GM23248 (cell line): ENCODE measurements around the gene MT1B. TPM values are rescaled to one million over a fixed set of nuclear protein-coding genes. Genes with fewer than 3 reads are reported as not detected.
"Not testable (repeated sequence)": the region's sequence is repeated elsewhere in the genome, so short reads cannot be mapped to it uniquely, and the experiment has no call there.

Experiments
- DNase-seq: peaks from one replicate; pipeline ENCODE4 v3.0.0-alpha.2; 2015
- H2AFZ ChIP-seq: fragments of 200-600 bp; sonication (generic); 2 replicates; pipeline ENCODE4 v1.6.1; 2016; ENCODE audit warnings: antibody characterized with exemption
- H3F3A ChIP-seq: fragments of 200-600 bp; sonication (generic); 2 replicates; pipeline ENCODE4 v1.6.1; 2016; ENCODE audit warnings: mild to moderate bottlenecking, antibody characterized with exemption, mixed run types; ENCODE audit not compliant: insufficient read depth
- H3K27ac ChIP-seq: fragments of 200-600 bp; sonication (generic); 2 replicates; pipeline ENCODE4 v1.5.1; 2016; ENCODE audit warnings: mild to moderate bottlenecking
- H3K27me3 ChIP-seq: fragments of 200-600 bp; sonication (generic); replicated peaks from 2 replicates; pipeline ENCODE4 v1.6.1; 2016; ENCODE audit warnings: mild to moderate bottlenecking; ENCODE audit not compliant: insufficient read depth
- H3K36me3 ChIP-seq: fragments of 200-600 bp; sonication (generic); 2 replicates; pipeline ENCODE4 v1.6.1; 2016; ENCODE audit warnings: low read depth, mild to moderate bottlenecking
- H3K4me1 ChIP-seq: fragments of 200-600 bp; sonication (generic); 2 replicates; pipeline ENCODE4 v1.6.1; 2016; ENCODE audit warnings: mild to moderate bottlenecking; ENCODE audit not compliant: insufficient read depth
- H3K4me2 ChIP-seq: fragments of 200-600 bp; sonication (generic); one replicate; pipeline ENCODE4 v1.6.1; 2016; ENCODE audit warnings: mild to moderate bottlenecking; ENCODE audit not compliant: unreplicated experiment
- H3K4me3 ChIP-seq: fragments of 200-600 bp; sonication (generic); 2 replicates; pipeline ENCODE4 v1.5.1; 2016; ENCODE audit warnings: mild to moderate bottlenecking
- H3K79me2 ChIP-seq: fragments of 200-600 bp; sonication (generic); 2 replicates; pipeline ENCODE4 v1.6.1; 2016; ENCODE audit warnings: mild to moderate bottlenecking; ENCODE audit not compliant: insufficient read depth
- H3K9ac ChIP-seq: fragments of 200-600 bp; sonication (generic); 2 replicates; pipeline ENCODE4 v1.6.1; 2016; ENCODE audit warnings: mild to moderate bottlenecking
- H3K9me2 ChIP-seq: fragments of 200-600 bp; sonication (generic); 2 replicates; pipeline ENCODE4 v1.6.1; 2016; ENCODE audit warnings: mixed run types, mild to moderate bottlenecking, moderate library complexity; ENCODE audit not compliant: insufficient read depth
- H3K9me3 ChIP-seq: fragments of 200-600 bp; sonication (generic); one replicate; pipeline ENCODE4 v1.6.1; 2017; ENCODE audit warnings: low read depth
- H4K20me1 ChIP-seq: fragments of 200-600 bp; sonication (generic); 2 replicates; pipeline ENCODE4 v1.6.0; 2016; ENCODE audit not compliant: insufficient read depth
- EZH2 ChIP-seq: fragments of 200-600 bp; sonication (generic); IDR thresholded peaks from 2 replicates; pipeline ENCODE4 v1.6.1; 2018; ENCODE audit warnings: antibody characterized with exemption, mild to moderate bottlenecking; ENCODE audit not compliant: insufficient read depth, poor library complexity, severe bottlenecking
- EZH2phosphoT487 ChIP-seq: fragments of 200-600 bp; sonication (generic); IDR thresholded peaks from 2 replicates; pipeline ENCODE4 v1.6.1; 2018; ENCODE audit warnings: antibody characterized with exemption, moderate library complexity, mild to moderate bottlenecking, low read depth; ENCODE audit not compliant: insufficient read depth
- WGBS, 2 experiments: methylation state at CpG; one replicate each; pipeline ENCODE4 v1.1.6; 2015 to 2017; ENCODE audit warnings: low lambda C conversion rate in 2 of 2, low coverage in 1 of 2; ENCODE audit errors: missing lambda C conversion rate in 2 of 2; 5-methylcytosine and 5-hydroxymethylcytosine counted together
- in situ Hi-C: fragments of 300-500 bp; cut with MboI; formaldehyde crosslinking; loops from 2 replicates; pipeline ENCODE4 v1.15.0; 2020
- polyA plus RNA-seq: library from polyadenylated mRNA; unstranded; fragments of >200 nt; fragmentation: Nextera tagmentation; extraction: Ambion mirVana; gene quantifications from 2 replicates; pipeline ENCODE4 v1.2.1, GENCODE V29; 2016
- total RNA-seq: library from RNA; depleted of rRNA; stranded (reverse); fragments of >200 nt; shearing (Covaris generic); gene quantifications from 2 replicates; pipeline ENCODE4 v1.2.3, GENCODE V29; 2014

MT1B gene
- total and polyA plus RNA-seq, 2 experiments from 2014 or later, result not detected

DNA sequence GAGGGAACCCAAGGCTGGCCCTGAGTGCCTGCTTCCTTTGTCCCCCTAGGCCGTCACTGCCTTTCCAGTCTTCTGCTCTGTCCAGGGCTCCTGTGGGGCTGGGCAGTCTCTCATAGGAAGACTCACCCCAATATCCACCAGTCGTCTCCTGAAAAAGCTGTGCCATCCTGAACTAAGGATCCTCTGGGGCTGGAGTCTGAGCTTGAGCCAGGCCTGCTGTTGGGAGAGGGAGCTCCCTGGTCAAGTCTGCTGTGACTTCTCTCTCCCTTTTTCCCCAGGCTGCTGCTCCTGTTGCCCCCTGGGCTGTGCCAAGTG lies 18.9 kb downstream of the MT1B start:
- Histone ChIP-seq H3K27ac (no peak overlapping the region), H4K20me1 (no peaks in the 10 kb centered on the region), H3K4me1 (no peaks in the 10 kb centered on the region), H3K79me2 (no peaks in the 10 kb centered on the region), H3K27me3 (peaks cover 30% of the 10 kb centered on the region), H3K4me3 (no peak overlapping the region), H3K9me3 (no peaks in the 10 kb centered on the region), H2AFZ (no peak overlapping the region), H3K9me2 (no peaks in the 10 kb centered on the region), H3K9ac (no peak overlapping the region), H3K36me3 (no peaks in the 10 kb centered on the region), H3F3A (no peaks in the 10 kb centered on the region), H3K4me2 (no peak overlapping the region)
- DNase-seq, result no peak
- 88 to 97% methylated on average over 2 of the region's 2 CpGs for WGBS, 2 experiments
- in situ Hi-C loops, result no loop called here
- TF ChIP-seq EZH2phosphoT487 (no peak), EZH2 (no peak)

GRCh38 chr16:56671691-56672090 lies 20.0 kb downstream of the MT1B start:
- DNase-seq, result peak; percentile 23
- WGBS, 2 experiments, result 49 to 61% methylated on average over 2 of the region's 2 CpGs
- in situ Hi-C loops, result not testable (repeated sequence)

DNA sequence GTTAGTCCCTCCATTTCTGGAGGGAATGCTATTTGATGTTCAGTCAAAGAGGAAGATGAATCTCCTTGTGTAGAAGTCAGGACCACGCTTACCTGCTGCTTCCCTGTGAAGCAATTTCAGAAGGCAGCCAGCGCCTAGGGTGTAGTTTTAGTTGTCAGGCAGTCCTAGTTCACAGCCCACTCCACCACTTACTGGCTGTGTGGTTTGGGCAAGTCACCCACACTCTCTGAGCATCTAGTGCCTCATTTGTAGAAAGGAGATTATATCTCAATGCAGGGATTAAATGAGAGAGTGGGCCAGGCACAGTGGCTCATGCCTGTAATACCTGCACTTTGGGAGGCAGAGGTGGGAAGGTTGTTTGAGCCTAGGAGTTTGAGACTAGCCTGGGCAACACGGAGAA lies 20.5 kb downstream of the MT1B start:
- H2AFZ ChIP-seq, H3K9me2 ChIP-seq, H4K20me1 ChIP-seq, H3K9me3 ChIP-seq, DNase-seq, H3K27ac ChIP-seq, H3K4me3 ChIP-seq, H3K4me1 ChIP-seq, H3K79me2 ChIP-seq, in situ Hi-C loops, H3K36me3 ChIP-seq, H3K4me2 ChIP-seq, H3F3A ChIP-seq, H3K9ac ChIP-seq: not testable (repeated sequence)
- peaks cover 30% of the 10 kb centered on the region for H3K27me3 ChIP-seq
- WGBS, 2 experiments, result 94% methylated on average over 3 of the region's 3 CpGs

More at GRCh38 chr16:56671691-56672090, 20.0 kb downstream of the MT1B start:
- not testable (repeated sequence) for H3K4me3 ChIP-seq, H3K4me1 ChIP-seq, H3K79me2 ChIP-seq, H3F3A ChIP-seq, H4K20me1 ChIP-seq, H3K9me2 ChIP-seq, H2AFZ ChIP-seq, H3K4me2 ChIP-seq, H3K36me3 ChIP-seq, H3K27ac ChIP-seq, H3K9me3 ChIP-seq, H3K9ac ChIP-seq
- H3K27me3 ChIP-seq, result peaks cover 30% of the 10 kb centered on the region

DNA sequence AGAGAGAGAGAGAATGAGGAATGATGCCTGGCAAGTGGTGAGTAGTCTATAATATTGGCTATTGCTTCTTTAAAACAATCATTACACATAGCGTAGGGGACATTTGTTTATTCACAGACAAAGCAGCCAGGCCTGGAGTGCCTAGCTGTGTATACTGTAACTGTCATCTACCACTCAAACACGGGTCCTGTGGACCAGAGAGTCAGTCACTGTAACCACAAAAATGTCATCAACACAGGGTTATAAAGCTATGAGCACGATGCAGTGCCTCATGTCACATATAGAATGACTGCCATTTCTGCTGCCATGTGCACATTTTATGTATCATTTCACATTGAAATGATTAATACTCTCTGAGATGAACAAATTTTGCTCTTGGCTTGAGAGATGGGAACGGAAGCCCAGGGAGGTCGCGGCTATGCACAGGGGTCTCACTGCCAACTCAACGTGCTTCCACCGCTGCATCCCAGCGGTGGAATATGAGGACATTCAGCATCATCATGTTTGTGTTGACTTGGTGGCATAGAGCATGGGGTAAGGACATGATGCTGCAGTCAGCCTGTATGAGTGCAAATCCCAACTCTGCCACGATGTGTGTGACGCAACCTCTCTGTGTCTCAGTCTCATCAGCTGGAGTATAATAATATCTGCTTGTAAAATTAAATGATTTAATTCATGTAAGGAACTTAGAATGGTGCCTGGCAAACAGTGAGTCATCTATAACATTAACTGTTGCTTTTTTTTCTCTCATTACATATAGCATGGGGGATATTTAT lies 21.3 kb downstream of the MT1B start:
- Histone ChIP-seq H3K4me3 (no peak overlapping the region), H3K36me3 (no peaks in the 10 kb centered on the region), H3K27me3 (peaks cover 22% of the 10 kb centered on the region), H2AFZ (no peak overlapping the region), H3K9me3 (no peaks in the 10 kb centered on the region), H3K4me1 (no peaks in the 10 kb centered on the region), H3F3A (no peaks in the 10 kb centered on the region), H3K79me2 (no peaks in the 10 kb centered on the region), H3K27ac (no peak overlapping the region), H3K9ac (no peak overlapping the region), H3K4me2 (no peak overlapping the region), H3K9me2 (no peaks in the 10 kb centered on the region), H4K20me1 (no peaks in the 10 kb centered on the region)
- peak; percentile 20 for DNase-seq
- in situ Hi-C loops, result no loop called here
- TF ChIP-seq EZH2, result no peak
- no peak for TF ChIP-seq EZH2phosphoT487
- 81 to 85% methylated on average over 11 of the region's 11 CpGs for WGBS, 2 experiments

DNA sequence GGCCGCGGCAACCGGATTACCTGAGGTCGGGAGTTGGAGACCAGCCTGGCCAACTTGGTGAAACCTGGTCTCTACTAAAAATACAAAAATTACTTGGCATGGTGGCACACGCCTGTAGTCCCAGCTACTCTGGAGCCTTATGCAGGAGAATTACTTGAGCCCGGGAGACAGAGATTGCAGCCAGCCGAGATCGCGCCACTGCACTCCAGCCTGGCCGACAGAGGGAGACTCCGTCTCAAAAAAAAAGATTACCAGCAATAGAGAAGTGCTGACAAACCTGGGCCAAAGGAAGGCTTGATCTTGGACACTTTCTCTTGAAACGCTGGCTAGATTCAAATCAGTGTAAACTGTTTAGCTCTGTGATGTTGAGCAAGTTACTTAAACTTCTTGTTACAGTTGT lies 22.2 kb downstream of the MT1B start:
- 30 to 33% methylated on average over 12 of the region's 12 CpGs for WGBS, 2 experiments

DNA sequence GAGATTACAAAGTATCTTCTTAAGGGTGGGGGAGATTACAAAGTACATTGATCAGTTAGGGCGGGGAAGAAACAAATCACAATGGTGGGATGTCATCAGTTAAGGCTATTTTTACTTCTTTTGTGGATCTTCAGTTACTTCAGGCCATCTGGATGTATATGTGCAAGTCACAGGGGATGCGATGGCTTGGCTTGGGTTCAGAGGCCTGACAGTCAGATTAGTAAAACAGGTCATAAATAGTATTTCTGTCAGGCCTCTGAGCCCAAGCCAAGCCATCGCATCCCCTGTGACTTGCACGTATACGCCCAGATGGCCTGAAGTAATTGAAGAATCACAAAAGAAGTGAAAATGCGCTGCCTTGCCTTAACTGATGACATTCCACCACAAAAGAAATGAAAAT lies 22.9 kb downstream of the MT1B start:
- H3F3A ChIP-seq, H3K27ac ChIP-seq, H3K27me3 ChIP-seq, H4K20me1 ChIP-seq, DNase-seq, H3K9me2 ChIP-seq, H3K9ac ChIP-seq, H3K4me2 ChIP-seq, H3K4me3 ChIP-seq, H3K9me3 ChIP-seq, H2AFZ ChIP-seq, H3K79me2 ChIP-seq, in situ Hi-C loops, H3K4me1 ChIP-seq, H3K36me3 ChIP-seq: not testable (repeated sequence)
- WGBS, 2 experiments, result 80 to 82% methylated on average over 6 of the region's 6 CpGs

More for the DNA sequence above, 22.2 kb downstream of the MT1B start:
- Histone ChIP-seq H3K27me3 (peaks cover 12% of the 10 kb centered on the region), H3K9me2 (no peaks in the 10 kb centered on the region), H3K4me2 (no peak overlapping the region), H3F3A (no peaks in the 10 kb centered on the region), H3K79me2 (no peaks in the 10 kb centered on the region), H3K9me3 (no peaks in the 10 kb centered on the region), H3K9ac (no peak overlapping the region), H4K20me1 (no peaks in the 10 kb centered on the region), H3K4me1 (no peaks in the 10 kb centered on the region), H3K4me3 (no peak overlapping the region), H2AFZ (no peak overlapping the region), H3K36me3 (no peaks in the 10 kb centered on the region), H3K27ac (no peak overlapping the region)
- in situ Hi-C loops, result no loop called here
- DNase-seq, result peak; percentile 57
- TF ChIP-seq EZH2phosphoT487 (no peak), EZH2 (no peak)
